NCI-H748 treated with DMSO at 0.1 percent for 48 hours (cell line): ENCODE data around the gene PRR23E.

Source experiments
- DNase-seq: peaks from one replicate; lab custom pipeline; 2025; lab: John Stamatoyannopoulos, UW

PRR23E gene

GRCh38 chr3:127209840-127210653, 17.1 kb downstream of the PRR23E start:
- no peak for DNase-seq

- no peak for DNase-seq
Observed at GRCh38 chr3:127210654-127210943, 17.7 kb downstream of the PRR23E start.

DNA sequence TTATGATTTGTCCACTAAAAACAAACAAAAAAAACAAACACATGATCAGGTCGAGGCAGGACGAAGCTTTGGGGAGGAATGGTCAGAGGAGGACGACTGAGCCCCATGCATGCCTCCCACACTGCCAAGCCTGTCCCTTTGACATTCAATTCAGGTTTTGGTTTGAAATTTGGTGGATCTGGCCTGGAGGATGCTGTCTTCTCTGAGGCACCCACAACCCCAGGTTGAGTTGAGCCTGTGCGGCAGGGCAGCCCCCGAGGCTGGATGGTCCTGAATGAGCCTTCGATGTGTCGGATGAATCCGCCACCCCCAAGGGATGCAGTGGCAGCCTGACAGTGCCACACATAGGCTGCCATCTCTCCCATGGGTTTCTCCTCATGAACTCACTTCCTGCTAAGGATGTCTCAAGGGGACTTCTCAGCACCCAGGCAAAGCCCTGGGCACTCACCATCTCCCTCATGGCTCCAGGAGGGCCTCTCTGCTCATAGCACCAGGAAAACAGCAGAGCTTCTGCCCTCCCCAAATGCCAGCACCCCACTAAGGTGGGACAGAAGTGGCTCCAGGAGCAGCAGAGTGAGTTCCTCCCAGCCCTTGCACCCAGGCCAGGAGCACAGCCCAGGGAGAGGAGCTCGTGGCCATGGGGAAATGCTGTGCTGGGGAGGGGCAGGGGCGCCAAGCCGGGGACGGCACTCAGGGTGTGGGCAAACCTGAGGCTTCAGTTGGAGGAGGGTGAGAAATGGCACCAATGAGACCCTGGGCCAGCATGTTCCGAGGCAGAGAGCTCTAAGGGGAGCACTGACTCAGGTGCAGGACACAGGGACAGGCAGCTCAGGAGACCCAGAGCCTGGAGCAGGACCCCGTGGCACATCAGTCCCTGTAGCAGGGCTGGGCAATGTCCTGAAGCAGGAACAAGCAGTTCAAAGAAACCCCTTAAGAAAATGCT, 18.5 kb downstream of the PRR23E start:
- DNase-seq = no peak

DNA sequence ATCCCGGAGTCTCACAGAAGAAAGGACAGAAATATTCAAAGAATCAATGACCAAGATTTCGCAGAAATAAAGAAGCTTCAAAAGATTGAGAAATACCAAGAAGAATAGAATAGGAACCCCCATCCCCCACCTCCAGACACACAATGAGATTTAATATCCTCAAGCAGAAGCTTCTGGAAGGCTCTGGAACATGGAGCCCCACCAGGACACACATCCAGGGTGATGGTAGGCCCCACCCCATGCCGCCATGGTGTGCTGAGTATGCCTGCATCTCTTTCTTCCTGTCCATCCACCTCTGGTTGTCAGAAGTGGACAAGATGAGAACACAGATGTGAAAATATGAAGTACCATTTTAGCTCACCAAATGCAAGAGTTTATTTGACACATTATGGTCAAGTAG, 19.3 kb downstream of the PRR23E start:
- DNase-seq = no peak

- no peak for DNase-seq
Observed at GRCh38 chr3:127212711-127213110, 19.8 kb downstream of the PRR23E start.

DNA sequence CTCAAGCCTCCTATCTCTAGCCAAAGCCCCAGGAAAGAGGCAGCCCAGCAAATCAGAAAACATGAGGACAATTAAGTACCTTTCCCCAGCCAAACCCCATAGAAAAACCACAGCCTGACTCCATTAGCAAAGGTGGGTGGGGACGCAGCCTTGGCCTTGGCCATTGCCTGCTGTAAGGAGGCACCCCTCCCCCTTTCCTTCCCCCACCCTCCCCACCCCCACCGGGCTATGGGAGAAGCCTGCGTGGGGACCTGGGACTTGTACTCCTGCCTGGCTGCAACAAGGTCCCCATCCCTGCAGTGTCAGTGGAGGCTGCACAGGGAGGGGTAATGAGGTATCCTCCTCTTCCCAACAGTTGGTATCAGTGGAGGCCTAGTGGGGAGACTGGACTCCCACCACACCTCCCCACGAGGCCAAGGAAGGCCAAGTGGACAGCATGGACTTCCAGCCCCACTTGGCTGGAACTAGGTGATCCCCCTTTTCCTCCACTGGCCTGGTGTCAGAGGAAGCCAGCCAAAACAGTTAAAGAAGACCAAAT, 20.5 kb downstream of the PRR23E start:
- no peak for DNase-seq

DNA sequence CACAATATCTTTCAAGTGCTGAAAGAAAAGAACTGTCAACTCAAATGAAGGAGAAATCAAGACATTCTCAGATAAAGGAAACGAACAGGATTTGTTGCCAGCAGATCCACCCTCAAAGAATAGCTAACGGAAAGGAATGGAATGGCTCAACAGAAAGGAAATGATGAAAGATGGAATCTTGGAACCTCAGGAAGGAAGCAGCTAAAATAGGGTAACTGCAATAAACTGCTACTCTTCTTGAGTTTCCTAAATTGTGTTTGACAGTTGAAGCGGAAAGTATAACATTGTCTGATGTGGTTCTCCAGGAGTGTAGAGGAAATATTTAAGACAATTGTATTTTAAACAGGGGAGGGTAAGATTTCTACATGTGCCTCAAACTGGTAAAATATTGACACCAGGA, 22.0 kb downstream of the PRR23E start:
- DNase-seq = no peak

GRCh38 chr3:127215714-127216414, 22.9 kb downstream of the PRR23E start:
- DNase-seq = no peak

DNA sequence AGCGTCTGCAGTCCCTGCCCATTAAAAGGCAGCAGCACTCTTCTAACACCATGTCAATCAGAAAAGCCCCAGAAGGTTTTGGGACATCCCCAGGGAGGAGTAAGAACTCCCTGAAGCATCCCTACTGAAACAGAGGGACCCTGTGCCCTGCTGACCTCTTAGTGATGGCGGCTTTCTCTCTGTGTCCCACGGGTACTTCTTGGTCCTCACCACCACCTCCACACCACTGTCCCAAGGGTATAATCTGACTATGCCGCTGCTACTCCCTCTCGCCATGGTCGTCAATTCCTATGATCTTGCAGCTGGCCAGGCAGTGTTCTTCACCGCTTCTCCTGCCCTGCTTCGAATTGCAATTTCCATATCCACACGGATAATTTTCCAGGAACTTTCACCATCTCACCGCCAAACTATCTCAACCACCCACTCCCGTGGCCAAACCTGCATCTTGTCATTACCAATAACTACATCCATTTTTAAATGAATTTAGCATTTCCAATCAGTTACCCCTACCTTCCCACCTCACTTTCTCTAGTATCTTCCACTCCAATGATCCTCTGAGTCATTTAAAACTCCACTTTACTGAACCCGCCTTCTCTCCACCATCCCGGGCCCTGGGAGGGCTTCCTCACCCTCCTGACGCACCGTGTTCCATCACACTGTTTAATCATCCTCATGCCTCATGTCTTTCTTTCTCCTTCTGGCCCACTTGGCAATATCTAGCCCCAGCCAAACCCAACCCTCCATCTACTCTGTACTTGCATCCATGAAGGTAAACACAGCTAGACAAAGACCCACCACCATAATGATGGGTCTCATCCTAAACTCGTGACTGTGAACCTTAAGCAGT, 23.7 kb downstream of the PRR23E start:
- no peak for DNase-seq

- DNase-seq = no peak
Observed at GRCh38 chr3:127217596-127218453, 24.9 kb downstream of the PRR23E start.

DNA sequence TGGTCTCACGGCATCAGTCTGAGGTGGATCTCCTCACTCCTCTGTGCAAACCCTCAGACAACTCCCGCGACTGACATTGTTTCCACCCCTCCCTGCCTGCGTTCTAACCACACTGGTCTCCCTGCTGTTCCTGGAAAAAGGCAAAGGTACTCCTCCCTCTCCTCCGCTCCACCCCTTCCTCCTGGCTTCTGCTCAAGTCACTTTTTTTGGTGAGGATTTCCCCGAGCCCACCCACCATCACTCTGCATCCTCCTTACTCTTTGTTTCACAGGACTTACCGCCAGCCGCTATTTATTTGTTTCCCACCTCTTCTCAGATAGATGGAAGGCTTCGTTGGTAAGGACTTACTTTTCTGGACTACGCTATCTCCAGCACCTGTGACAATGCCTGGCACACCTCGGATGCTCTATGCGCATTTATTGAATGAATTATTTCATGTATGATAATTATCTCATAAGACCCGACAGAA, 25.6 kb downstream of the PRR23E start:
- no peak for DNase-seq

DNA sequence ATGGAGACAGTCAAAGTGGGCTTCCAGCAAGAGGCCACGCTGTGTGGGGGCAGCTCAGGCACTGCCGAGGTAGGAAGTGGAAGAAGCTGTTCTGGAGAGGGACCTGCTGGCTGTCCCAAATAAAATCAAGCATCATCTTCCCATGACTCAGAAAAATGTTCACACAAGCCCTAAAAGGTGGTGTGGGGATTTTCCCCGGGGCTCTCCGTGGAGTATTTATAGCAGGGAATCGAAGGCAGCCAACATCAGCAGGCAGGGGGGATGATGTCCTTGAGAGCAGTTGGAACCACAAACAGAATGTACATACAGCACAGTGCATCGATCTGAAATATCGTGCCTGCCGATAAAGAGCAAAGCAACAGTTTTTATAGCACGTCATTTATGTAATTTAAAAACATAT, 27.6 kb downstream of the PRR23E start:
- DNase-seq = no peak

DNA sequence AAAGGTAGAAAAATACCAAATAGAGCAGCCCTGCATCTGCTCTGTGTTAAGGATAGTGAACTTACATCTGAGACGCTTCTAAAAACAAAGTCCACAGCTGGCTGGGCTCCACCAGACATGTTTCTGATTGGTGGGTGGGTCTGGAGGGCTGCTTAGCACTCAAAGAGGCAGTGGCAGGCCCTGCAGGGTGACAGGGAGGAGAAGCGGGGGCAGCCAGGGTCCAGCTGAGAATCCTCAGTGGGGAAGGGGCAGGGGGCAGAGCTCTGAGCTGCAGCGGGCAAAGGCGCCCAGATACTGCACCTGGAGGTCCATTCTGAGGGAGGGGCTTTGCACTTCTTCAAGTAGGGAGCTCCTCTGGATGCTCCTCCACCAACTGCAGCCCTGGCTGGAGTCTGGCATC, 28.1 kb downstream of the PRR23E start:
- no peak for DNase-seq

- DNase-seq = no peak
Observed at GRCh38 chr3:127221446-127222035, 28.6 kb downstream of the PRR23E start.

DNA sequence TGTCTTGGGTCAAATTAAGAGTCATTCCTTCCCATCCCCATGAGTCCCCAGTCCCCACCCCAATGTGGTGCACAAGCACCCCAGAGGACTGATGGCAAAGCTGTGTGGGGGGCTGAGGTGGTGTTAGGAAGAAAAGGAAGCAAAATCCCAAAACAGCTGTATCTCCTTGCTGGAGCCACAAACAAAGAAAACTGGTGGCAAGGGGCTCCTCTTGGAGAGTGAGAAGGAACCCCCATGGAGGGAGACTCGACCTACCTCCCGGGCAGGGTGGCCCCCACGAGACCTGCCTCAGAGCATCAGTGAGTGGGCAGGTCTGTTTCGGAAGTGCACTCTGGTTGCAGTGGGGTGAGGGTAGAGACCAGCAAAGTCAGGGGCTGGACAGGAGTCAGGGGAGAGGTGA, 29.2 kb downstream of the PRR23E start:
- DNase-seq = no peak

DNA sequence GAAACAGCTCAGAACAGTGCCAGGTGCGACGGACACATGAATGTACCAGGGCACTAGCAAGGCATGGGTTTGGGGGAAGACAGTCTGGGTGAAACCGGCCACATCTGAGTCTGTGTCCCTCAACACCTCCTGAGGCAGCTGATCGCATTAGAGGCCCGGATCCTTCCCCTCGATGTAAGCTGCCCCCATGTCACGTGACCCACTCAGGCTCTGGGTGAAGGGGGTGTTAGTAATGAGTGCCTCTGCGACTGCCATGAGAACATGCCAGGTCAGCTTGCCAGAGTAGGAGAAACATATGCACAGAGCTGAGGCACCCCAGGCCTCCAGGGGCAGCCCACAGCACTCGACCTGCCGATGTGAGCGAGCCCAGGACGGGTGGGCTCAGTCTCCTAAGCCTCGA, 29.7 kb downstream of the PRR23E start:
- no peak for DNase-seq

- no peak for DNase-seq
Observed at GRCh38 chr3:127224118-127224517, 31.2 kb downstream of the PRR23E start.

DNA sequence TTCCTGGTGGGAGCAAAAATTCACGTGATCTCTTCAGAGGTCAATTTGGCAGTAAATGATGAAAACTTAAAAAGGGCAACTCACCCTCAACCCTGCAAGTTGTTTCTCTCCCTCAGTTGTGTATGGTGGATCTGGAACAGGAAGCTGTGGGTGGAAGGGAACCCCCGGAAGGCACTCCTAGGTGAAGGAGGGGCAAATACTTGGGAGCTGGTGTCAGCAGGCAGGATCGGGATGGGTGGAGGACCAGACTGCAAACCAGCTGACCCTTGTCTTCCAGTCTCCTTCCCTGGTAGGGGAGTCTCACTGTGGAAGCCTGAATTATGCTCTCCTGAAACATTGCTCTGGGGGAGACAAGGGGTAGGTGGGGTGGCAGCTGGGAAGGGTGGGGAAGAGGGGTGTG, 33.5 kb downstream of the PRR23E start:
- no peak for DNase-seq

- no peak for DNase-seq
Observed at GRCh38 chr3:127226946-127227842, 34.3 kb downstream of the PRR23E start.
